Fibroblast of lung (primary cell): Measurements from ENCODE around the gene TFF2. TPM values are rescaled to one million over a fixed set of nuclear protein-coding genes. Genes with fewer than 3 reads are reported as not detected.

Experiments used
- DNase-seq, 2 donors: peaks; one replicate each; pipeline versions ENCODE4 v3.0.0 to v3.0.0-alpha.2; 2010; ENCODE audit warnings: low read depth in 2 of 2
- H2AFZ ChIP-seq: 2 replicates; pipeline ENCODE4 v1.5.1; 2012; ENCODE audit warnings: low read length, control low read depth, inconsistent platforms
- H3K27ac ChIP-seq: 2 replicates; pipeline ENCODE4 v1.5.1; 2011; ENCODE audit warnings: low read length, control low read depth; ENCODE audit not compliant: insufficient read depth
- H3K27me3 ChIP-seq: 2 replicates; pipeline ENCODE4 v1.5.1; 2011; ENCODE audit warnings: mild to moderate bottlenecking, low read length; ENCODE audit not compliant: control insufficient read depth, insufficient read depth
- H3K36me3 ChIP-seq: 2 replicates; pipeline ENCODE4 v1.5.1; 2011; ENCODE audit warnings: low read length; ENCODE audit not compliant: control insufficient read depth, insufficient read depth
- H3K4me1 ChIP-seq: 2 replicates; pipeline ENCODE4 v1.5.1; 2011; ENCODE audit warnings: low read length; ENCODE audit not compliant: control insufficient read depth, insufficient read depth; ENCODE audit errors: extremely low read depth
- H3K4me2 ChIP-seq: 2 replicates; pipeline ENCODE4 v1.5.1; 2011; ENCODE audit warnings: low read length, control low read depth; ENCODE audit not compliant: insufficient read depth; ENCODE audit errors: extremely low read depth
- H3K4me3 ChIP-seq, 4 experiments: fragments of 200-600 bp in 1 of 4; sonication (generic) in 1 of 4; replicated peaks in 1 of 4; 2 replicates each; pipeline ENCODE4 v1.5.1; 2011 to 2016; ENCODE audit warnings: low read length in 4 of 4, low read depth in 3 of 4, mild to moderate bottlenecking in 3 of 4, control low read depth in 2 of 4, inconsistent platforms in 1 of 4, mixed read lengths in 1 of 4; ENCODE audit not compliant: insufficient read depth in 1 of 4; ENCODE audit errors: control extremely low read depth in 1 of 4
- H3K79me2 ChIP-seq: 2 replicates; pipeline ENCODE4 v1.5.1; 2012; ENCODE audit warnings: mild to moderate bottlenecking, low read length, inconsistent platforms; ENCODE audit not compliant: control insufficient read depth, insufficient read depth
- H3K9ac ChIP-seq: 2 replicates; pipeline ENCODE4 v1.5.1; 2011; ENCODE audit warnings: mild to moderate bottlenecking, low read length, control low read depth; ENCODE audit not compliant: insufficient read depth
- H3K9me3 ChIP-seq: 2 replicates; pipeline ENCODE4 v1.5.1; 2012; ENCODE audit warnings: low read depth, low read length; ENCODE audit not compliant: control insufficient read depth, insufficient read depth
- H4K20me1 ChIP-seq: 2 replicates; pipeline ENCODE4 v1.5.1; 2011; ENCODE audit warnings: low read length; ENCODE audit not compliant: control insufficient read depth, insufficient read depth; ENCODE audit errors: extremely low read depth
- EZH2 ChIP-seq: IDR thresholded peaks from 2 replicates; pipeline ENCODE4 v1.5.1; 2012; ENCODE audit warnings: low read length, control low read depth, mild to moderate bottlenecking; ENCODE audit errors: missing control alignments
- polyA plus RNA-seq, 2 donors: library from polyadenylated mRNA; depleted of rRNA in 1 of 2; stranded (reverse) in 1 of 2; unstranded in 1 of 2; fragments of >200 nt; gene quantifications; 2 replicates each; pipeline ENCODE4 v1.2.1, GENCODE V29; 2011 to 2012; ENCODE audit warnings: missing spikeins in 1 of 2
- total RNA-seq: library from RNA; depleted of rRNA; stranded (reverse); fragments of >200 nt; gene quantifications from 2 replicates; pipeline ENCODE4 v1.2.1, GENCODE V29; 2014
- TF ChIP-seq, protein P1 (sequence below), 2 donors: IDR thresholded peaks in 1 of 2; conservative IDR thresholded peaks in 1 of 2; 1 replicate in 1 of 2; 2 replicates in 1 of 2; pipeline ENCODE4 v1.5.1; 2011 to 2012; ENCODE audit warnings: low read length in 2 of 2, control low read depth in 1 of 2, inconsistent platforms in 1 of 2, low read depth in 1 of 2, mild to moderate bottlenecking in 1 of 2

The TFF2 gene
- total and polyA plus RNA-seq, 2 donors (not counting 1 experiment from before 2014, with no cell fraction given): not detected

DNA sequence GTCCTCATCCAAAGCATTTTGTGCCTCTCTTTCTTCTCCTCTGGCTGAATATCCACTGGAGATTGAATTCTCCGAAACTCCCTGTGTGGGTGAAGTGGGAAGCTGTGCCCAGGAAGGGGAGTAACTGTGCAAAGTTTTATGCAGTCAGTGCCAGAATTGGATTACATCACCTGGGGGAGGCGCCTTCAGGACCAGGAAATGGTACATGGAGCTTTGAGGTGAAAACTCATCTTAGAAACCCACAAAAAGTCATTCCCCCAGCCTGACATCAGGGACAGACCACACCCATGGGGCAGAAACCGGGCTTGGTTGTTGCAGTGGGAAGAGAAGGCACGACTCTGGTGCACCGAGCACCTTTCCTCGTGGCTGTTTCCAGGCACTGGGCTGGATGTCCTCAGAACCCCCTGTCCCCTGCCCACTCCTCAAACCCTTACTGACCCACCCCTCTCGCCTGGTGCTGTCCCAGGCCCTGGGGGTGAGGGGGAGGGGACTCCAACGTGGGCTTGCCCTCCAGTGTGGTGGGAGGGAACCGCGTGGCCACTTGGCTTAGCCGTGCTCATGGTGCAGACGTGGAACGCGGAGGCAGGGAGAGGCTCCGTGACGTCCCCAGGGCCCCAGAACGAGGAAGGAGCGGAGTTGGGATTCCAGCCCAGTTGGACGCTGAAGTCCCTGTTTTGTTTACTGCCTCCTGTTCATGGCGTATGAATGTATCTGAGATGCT lies 51.3 kb downstream of the TFF2 start:
- no peak overlapping the region for H3K27ac ChIP-seq
- no peaks in the 10 kb centered on the region for H3K4me1 ChIP-seq
- no peaks in the 10 kb centered on the region for H3K27me3 ChIP-seq
- no peaks in the 10 kb centered on the region for H3K9me3 ChIP-seq
- H3K4me3 ChIP-seq: no peak overlapping the region
- H3K79me2 ChIP-seq: no peaks in the 10 kb centered on the region
- H4K20me1 ChIP-seq: no peaks in the 10 kb centered on the region
- TF ChIP-seq, protein P1, sequence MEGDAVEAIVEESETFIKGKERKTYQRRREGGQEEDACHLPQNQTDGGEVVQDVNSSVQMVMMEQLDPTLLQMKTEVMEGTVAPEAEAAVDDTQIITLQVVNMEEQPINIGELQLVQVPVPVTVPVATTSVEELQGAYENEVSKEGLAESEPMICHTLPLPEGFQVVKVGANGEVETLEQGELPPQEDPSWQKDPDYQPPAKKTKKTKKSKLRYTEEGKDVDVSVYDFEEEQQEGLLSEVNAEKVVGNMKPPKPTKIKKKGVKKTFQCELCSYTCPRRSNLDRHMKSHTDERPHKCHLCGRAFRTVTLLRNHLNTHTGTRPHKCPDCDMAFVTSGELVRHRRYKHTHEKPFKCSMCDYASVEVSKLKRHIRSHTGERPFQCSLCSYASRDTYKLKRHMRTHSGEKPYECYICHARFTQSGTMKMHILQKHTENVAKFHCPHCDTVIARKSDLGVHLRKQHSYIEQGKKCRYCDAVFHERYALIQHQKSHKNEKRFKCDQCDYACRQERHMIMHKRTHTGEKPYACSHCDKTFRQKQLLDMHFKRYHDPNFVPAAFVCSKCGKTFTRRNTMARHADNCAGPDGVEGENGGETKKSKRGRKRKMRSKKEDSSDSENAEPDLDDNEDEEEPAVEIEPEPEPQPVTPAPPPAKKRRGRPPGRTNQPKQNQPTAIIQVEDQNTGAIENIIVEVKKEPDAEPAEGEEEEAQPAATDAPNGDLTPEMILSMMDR (conservative IDR thresholded peaks at IDR 0.05 in 1 of 2, IDR thresholded peaks at IDR 0.05 in 1 of 2; ENCODE audit: low read depth in 1 of 2, low read length in 2 of 2): no peak
- no peak for TF ChIP-seq EZH2
- H3K9ac ChIP-seq: no peak overlapping the region
- H3K4me2 ChIP-seq: no peak overlapping the region
- no peaks in the 10 kb centered on the region for H3K36me3 ChIP-seq
- no peak overlapping the region for H2AFZ ChIP-seq
- no peak for DNase-seq

DNA sequence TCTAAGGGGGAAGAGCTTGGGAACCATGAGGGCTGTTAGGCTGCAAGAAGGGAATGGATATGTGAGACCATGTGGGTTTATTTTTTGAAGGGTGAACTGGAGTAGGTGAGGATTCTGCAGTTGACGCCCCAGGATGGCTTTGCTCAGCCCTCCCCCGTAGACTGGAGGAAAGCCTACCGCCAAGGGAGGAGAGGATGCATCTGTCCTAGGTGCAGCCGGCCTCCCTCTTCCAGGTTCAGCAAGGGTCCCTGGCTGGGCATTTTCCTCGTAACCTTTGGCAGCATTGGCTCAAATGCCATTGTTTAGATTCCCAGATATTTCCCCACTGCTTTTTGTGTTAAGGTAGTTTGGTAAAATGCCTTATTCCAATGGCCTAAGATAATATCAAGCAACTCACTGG lies 52.1 kb downstream of the TFF2 start:
- H3K4me2 ChIP-seq: no peak overlapping the region
- no peak overlapping the region for H3K27ac ChIP-seq
- no peak overlapping the region for H2AFZ ChIP-seq
- H3K27me3 ChIP-seq: no peaks in the 10 kb centered on the region
- no peaks in the 10 kb centered on the region for H3K4me1 ChIP-seq
- H3K79me2 ChIP-seq: no peaks in the 10 kb centered on the region
- no peak for DNase-seq
- no peaks in the 10 kb centered on the region for H4K20me1 ChIP-seq
- H3K9me3 ChIP-seq: no peaks in the 10 kb centered on the region
- H3K4me3 ChIP-seq: no peak overlapping the region
- TF ChIP-seq, protein P1 (conservative IDR thresholded peaks at IDR 0.05 in 1 of 2, IDR thresholded peaks at IDR 0.05 in 1 of 2; ENCODE audit: low read depth in 1 of 2, low read length in 2 of 2): no peak
- no peak for TF ChIP-seq EZH2
- H3K9ac ChIP-seq: no peak overlapping the region
- H3K36me3 ChIP-seq: no peaks in the 10 kb centered on the region

DNA sequence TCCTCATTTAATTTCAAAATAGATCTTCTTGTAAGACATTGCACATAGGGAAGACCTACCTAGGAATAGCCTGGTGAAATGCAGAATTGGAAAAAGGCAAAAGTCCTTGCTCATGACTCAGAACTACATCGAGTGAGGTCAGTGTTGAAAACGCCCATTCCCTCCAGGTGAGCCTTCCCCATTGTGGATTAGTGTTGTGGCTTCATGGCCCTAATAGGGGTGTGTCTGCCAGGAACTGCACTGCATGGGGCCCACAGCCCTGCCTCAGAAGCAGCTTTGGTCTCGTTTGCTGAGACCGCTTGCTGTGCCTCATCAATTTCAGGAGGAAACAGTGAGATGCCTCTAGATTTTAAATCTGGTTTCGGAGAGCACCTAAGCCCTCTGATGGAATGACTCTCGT lies 52.6 kb downstream of the TFF2 start:
- H3K9ac ChIP-seq: no peak overlapping the region
- H3K4me3 ChIP-seq: no peak overlapping the region
- H3K27ac ChIP-seq: no peak overlapping the region
- no peak for TF ChIP-seq EZH2
- TF ChIP-seq, protein P1 (conservative IDR thresholded peaks at IDR 0.05 in 1 of 2, IDR thresholded peaks at IDR 0.05 in 1 of 2; ENCODE audit: low read depth in 1 of 2, low read length in 2 of 2): no peak
- no peak overlapping the region for H2AFZ ChIP-seq
- H3K9me3 ChIP-seq: no peaks in the 10 kb centered on the region
- no peaks in the 10 kb centered on the region for H3K4me1 ChIP-seq
- H3K79me2 ChIP-seq: no peaks in the 10 kb centered on the region
- H3K4me2 ChIP-seq: no peak overlapping the region
- H3K27me3 ChIP-seq: no peaks in the 10 kb centered on the region
- H4K20me1 ChIP-seq: no peaks in the 10 kb centered on the region
- H3K36me3 ChIP-seq: no peaks in the 10 kb centered on the region
- DNase-seq: no peak
